ENCODE data around the gene DMC1.
"Not testable (repeated sequence)": the region's sequence is repeated elsewhere in the genome, so short reads cannot be mapped to it uniquely, and the experiment has no call there.

DMC1 gene, protein sequence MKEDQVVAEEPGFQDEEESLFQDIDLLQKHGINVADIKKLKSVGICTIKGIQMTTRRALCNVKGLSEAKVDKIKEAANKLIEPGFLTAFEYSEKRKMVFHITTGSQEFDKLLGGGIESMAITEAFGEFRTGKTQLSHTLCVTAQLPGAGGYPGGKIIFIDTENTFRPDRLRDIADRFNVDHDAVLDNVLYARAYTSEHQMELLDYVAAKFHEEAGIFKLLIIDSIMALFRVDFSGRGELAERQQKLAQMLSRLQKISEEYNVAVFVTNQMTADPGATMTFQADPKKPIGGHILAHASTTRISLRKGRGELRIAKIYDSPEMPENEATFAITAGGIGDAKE

DNA sequence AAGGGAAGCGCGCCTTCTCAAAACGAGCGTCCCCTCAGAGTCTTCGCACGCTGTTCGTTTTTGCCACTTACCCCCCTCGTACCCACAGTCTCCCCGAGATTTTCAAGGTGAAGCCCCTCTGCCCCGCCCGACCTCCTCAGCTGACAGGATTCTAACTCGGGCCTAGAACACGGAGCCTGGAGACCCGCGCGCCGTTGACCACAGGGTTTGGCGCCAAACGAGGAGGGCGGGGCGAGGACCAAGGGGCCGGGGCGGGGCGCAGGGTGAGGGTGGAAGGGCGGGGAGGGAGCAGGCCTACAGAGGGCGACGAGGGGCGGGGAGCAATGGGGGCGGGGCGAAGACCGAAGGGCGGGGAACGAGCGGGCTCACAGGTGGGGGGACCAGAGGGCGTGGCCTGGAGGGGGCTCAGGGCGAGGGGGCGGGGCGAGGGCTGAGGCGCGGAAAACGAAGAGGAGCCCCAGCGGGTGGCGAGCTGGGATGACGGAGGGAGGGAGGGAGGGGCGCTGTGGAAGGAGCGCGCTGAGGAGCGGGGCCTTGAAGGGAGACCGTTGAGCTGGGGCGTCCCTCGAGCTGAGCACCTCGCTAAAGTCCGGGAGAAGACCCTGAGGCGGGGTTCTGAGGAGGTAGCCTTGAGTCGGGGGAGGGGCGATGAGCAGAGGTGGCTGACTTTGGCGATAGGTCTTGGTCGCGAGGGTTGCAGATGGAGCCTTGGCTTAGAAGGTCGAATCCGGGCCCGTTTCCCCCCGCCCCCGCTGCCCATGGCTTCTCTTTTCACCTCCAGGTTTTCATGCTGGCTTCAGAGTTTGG is at the start of gene DMC1:
Gene DMC1 (minus strand): TSS at position 212 of the 807 bp plus-strand sequence. CDS start 1,927 bp downstream, outside the sequence.
- no peak for DNase-seq

DNA sequence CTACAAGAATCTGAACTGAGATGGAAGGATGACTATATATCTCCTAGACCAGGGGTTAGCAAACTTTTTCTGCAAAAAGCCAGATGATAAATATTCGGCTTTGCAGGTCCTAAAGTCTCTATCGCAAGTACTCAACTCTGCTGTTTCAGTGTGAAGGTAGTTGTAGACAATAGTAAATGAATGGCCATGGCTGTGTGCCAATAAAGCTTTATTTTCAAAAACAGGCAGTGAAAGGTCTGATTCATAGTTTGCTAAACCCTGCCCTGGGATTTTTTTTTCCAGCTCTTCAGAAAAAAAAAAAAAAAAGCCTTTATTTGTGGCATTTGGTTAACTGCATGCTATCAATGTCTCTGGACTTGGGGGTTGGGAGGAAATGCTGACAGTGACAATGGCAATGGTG is 48.7 kb upstream of the DMC1 start:
- DNase-seq = no peak

DNA sequence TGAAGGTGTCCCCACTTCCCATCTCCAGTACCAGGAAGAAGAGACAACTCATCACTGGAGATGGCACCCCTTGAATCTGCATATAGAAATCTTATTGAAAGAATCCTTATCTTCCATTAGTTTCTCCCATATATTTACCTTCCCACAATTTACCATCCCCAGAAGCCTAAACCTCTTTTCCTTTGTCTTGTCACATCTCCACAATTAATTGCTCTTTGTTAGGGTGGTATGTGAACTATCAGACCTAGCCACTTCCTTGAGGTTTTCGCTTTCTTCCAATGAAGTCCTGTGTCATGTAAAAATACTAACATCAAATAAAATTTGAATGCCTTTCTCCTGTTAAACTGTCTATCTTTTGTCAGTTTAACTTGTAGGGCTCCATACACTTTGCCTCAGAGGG is 48.3 kb upstream of the DMC1 start:
- no peak for DNase-seq

DNA sequence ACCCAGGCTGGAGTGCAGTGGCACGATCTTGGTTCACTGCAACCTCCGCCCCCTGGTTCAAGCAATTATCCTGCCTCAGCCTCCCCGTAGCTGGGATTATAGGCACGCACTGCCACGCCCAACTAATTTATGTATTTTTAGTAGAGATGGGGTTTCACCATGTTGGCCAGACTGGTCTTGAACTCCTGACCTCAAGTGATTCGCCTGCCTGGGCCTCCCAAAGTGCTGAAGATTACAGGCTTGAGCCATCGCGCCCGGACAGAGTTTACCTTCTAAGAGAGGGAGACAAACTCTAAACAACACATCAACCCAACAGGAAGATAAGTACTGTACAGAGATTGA is 45.1 kb upstream of the DMC1 start:
- not testable (repeated sequence) for DNase-seq

DNA sequence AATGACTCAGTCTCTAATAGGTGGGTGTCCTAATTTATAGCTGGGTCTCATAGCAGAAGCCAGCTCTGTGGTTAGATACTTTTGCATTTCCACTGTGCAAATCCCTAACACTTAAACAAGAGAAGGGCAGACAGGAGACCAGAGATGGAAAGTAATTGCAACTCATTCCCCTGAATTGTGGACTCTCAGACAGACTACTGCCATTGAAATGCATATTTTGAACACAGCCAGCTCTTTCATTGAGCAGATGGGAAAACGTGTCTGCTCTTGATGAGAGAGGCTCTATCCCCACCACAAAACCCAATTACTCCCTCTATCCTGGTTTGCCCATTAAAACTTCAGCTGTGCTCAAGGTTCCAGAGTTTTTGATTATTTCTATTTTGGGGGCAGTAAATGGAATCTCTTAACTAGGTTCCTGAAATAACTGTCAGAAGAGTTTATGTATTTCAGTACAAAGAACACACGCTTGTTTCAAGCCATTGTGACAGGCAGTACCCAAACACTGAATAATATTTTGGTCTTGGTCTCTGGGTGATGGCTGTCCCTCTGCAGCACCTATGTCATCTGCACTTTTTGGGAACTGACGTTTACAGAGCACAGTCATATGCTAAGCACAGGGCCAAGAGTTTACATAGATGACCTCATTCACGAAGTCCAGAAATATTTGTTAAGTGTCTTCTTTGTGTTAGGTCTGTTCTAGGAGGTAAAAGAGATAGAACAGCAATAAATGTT is 44.5 kb upstream of the DMC1 start:
- peak; percentile 40 for DNase-seq

DNA sequence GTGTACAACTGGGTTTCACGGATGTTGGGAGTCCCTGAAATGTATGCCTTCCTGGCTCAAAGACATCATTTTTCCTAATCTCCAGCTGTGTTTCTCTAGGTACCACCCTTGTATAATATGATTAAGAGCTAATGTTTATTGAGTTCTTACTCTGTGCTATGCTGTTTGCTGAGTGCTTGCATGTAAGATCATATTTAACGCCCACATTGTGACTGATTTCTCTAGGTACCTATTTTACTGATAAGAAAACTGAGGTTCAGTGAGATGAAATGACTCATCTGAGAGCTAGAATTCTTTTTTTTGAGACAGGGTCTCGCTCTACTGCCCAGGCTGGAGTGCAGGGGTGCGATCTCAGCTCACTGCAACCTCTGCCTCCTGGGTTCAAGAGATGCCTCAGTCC is 43.6 kb upstream of the DMC1 start:
- no peak for DNase-seq

DNA sequence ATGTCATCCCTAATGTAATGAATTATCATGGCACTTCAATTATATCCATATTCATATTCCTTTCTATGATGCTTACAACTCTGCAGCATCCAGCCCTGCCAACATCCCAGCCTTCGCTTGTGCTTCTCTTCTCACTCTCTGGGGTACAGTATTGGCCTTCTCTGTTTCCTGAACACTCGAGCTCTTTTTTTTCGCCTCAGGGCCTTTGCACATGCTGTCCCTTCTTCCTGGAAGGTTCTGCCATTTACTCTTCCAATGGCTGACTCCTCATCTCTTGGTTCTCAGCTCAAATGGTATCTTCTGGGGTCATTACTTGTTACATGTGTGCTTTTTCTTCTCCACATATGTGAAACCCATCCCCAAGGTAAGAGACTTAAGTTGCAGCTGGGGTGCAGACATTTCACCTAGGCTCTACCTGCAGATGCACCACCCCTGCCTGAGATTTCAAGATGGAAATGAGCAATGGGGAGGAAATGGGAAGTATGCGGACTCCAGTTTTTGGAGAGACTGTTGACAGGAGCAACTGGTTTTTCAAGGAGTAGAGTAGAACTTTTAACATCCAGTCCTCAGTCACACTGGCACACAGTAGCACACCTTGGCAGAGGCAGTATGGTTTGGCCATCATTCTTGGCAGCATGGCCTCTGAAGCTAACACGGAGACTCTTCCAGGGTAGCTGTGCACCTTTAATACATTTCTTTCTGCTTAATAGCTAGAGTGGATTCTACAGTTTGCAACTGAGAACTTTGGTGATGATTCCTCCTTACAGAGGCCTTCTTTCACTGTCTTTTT is 42.4 kb upstream of the DMC1 start:
- no peak for DNase-seq

DNA sequence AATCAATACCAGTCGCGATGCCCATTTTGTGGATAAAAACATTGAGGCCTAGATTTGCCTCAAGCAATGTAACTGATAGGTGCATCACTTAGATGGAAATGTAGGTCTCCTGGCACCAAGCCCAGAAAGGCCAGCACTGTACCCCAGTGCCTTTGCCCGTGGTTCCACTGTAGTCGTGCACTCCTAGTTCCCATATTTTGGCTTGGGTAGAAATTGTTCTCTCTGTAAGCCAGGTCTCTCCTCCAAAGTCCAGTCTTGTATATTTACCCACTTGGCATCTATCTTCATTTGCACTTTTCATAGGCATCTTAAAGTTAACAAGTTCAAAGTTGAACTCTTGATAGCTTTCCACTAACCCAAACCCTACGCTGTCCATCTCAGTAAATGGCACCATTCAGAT is 41.6 kb upstream of the DMC1 start:
- DNase-seq = no peak

DNA sequence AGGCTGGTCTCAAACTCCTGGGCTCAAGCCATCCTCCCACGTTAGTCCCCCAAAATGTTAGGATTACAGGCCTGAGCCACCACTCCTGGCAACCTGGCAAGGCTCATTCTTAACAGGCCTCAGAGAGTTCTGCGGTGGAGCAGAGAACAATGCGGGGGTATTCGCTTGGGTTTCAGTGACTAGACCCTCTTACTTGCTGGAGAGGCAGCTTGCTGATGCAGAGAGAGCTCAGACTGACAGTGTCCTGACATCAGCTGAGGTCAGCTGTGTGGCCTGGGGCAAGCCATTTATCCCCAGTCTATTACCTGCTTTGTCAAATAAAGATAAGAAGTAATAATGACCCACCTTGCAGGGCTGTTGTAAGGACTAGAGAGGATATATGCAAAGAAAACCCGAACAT is 40.3 kb upstream of the DMC1 start:
- DNase-seq = no peak

DNA sequence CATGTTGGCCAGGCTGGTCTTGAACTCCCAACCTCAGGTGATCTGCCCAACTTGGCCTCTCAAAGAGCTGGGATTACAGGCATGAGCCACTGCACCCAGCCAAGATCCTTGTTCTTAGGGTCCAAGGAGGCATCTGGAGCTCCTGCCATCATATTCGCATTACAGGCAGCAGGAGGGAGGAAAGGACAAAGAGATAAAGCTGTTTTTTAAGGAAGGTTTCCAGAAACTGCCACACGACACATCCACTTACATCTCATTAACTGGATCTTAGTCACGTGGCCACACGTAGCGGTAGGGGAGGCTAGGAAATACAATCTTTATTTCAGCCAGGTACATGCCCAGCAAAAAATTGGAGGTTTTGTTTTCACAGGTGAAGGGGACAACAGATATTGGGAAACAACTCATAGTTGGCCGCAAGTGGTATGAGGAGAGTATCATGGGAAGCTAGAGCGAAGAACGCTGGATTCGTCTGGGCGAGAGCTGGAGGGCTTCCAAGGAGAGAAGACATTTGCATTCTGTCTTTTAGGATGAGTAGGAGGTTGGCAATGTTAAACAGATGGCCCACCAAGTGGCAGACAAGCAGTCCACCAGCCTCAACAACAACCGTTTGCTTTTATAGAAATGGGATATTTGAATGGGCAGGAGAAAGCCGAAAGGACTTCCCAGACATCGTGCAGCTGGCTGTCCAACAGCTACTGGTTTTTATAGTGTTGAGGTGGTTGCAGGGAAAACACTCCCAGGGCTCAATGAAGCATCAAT is 39.2 kb upstream of the DMC1 start:
- DNase-seq = peak; percentile 33

DNA sequence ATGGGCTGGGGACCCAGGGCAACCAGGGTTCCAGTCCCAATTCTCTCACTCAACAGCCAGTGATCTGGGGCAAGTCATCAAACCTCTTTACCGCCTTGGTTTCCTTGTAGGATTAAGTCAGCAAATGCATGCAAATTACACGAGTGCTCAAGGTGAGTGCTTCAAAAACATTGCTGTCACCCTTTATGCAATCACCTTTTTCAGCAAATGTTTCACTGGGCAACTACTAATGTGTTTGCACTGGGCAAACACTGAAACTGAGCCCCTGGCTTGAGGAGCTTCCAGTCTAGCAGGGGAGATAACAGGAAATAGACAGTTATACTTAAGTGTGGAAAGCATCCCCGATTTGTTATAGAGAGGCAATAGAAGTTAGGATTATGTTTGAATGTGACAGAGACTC is 37.7 kb upstream of the DMC1 start:
- DNase-seq = no peak

DNA sequence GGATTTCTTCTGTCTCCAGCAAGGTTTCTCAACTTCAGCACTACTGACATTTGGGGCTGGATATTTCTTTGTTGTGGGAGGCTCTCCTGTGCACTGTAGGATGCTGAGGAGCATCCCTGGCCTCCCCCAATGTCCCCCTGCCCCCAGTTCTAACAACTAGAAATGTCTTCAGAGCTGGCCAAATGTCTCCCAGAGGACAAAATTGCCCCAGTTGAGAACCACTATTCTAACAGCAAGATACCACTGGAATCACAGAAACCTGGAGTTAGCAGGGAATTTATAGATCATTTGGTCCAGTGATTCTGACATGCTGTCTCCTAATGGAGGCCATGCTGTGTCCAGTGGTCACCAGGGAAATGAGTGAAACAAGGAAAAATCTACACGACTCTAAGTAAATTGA is 32.2 kb upstream of the DMC1 start:
- no peak for DNase-seq

DNA sequence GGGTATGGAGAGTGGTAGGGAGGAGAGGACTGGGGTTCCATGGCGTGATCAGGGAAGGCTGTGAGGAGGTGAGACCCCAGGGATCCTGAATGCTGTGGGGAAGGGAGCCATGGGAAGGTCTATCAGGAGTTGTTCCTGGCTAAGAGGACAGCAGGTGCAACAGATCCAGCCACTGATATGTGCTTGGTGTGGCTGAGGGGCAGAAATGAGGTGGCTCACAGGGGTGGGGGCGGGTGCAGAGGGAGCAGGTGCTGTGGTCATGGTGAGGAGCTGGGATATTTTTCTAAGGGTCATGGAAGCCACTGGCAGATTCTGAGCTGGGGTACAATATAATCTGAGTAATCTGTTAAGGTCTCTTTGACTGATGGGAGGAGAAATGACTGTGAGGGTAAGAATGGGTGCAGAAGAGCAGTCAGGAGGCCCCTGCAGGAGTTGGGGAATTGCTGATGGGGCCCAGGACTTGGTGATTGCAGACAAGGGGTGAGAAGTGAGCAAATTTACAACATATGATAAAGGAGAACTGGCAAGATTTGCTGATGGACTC is 31.3 kb upstream of the DMC1 start:
- no peak for DNase-seq

DNA sequence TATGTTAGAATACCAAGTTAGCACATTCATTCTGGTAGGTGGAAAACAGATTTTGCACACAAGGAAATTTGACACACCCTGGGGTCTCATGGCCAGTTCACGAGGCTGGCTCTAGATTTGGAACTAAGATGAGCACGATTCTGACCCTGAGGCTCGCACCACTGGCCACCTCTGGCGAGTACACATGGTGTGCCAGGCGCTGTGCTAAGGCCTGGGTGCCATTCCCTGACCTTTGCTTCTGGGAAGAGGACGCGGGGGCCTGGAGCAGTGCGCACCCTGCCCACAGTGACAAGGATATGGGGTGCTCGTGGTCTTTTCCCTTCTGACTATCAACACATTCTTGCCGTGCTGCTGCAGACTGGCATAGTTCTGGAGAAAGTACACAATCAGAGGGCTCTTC is 29.5 kb upstream of the DMC1 start:
- DNase-seq = no peak

DNA sequence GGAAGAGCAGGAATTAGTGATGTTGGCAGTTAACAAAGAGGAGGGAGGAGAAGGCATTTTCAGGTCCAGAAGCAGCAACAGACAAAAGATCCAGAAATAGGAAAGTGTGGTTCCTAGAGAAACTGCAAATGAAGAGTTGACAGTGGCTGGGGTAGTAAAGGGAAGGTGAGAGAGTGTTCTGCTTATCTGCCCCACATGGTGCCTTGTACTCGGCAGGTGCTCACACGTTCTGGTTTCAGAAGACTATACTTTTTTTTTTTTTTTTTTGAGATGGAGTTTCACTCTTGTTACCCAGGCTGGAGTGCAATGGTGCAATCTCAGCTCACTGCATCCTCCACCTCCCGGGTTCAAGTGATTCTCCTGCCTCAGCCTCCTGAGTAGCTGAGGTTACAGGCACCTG is 12.9 kb upstream of the DMC1 start:
- not testable (repeated sequence) for DNase-seq

DNA sequence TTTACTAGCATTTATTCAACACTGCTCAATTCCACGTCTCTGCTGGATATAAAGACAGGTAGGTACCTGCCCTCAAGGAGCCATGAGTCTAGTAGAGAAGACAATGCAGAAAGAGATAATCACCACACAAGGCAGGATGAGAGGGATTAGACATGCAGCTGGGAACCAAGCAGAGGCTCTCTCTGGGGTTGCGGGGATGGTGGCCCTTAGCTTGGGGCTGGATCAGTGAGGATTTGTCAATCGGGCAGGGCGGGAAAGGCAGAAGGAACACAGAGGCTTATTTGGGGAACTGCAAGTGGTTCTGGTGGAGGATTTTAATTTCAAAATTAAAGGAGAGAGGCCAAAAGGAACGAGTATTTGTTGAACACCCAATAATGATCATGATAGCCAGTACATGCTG is 8.5 kb upstream of the DMC1 start:
- no peak for DNase-seq

DNA sequence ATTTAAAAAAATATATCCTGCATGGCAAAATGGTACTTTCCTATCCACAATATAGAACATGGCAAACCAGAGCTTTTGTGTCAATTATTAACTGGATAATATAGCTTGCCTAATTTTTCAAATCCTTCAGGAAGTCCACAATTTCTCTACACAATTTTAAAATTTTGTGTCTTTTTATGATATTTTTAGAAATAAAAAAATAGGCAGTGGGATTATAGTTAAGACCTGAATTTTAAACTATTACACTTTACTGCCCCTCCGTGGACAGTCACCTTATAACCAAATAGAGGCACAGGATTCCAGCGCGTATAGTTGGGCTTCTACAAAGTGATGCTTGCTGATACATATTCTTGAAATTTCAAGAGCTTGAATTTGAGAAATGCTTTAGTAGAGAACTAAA is 2.1 kb upstream of the DMC1 start:
- peak; percentile 36 for DNase-seq

DNA sequence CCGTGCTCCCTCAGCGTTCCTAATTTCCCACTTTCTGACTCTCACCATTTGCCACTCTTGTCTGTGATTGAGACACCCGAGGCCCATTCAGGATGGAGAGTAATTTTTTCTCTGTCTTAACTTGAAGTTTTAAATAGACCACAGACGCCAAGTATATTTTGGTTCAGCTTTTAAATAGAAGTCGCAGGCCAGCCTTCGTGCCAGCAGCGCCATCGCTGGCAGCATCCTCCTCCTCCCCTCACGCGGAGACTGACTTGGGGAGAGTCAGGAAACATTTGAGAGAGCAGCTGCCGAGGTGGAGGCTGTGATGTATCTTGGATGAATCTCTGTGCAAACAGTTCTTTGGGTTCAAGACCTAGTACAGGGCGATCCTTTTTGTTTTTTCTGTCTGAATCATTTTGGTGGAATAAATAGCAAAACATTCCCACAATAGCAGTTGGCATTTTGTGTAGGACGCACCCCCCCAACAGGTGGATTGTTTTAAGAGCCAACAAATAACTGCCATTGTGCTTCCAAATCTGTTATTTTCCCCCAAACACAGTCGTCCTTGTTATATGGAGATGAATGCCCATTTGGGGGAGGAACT is 889 bp upstream of the DMC1 start:
- peak; percentile 22 for DNase-seq

DNA sequence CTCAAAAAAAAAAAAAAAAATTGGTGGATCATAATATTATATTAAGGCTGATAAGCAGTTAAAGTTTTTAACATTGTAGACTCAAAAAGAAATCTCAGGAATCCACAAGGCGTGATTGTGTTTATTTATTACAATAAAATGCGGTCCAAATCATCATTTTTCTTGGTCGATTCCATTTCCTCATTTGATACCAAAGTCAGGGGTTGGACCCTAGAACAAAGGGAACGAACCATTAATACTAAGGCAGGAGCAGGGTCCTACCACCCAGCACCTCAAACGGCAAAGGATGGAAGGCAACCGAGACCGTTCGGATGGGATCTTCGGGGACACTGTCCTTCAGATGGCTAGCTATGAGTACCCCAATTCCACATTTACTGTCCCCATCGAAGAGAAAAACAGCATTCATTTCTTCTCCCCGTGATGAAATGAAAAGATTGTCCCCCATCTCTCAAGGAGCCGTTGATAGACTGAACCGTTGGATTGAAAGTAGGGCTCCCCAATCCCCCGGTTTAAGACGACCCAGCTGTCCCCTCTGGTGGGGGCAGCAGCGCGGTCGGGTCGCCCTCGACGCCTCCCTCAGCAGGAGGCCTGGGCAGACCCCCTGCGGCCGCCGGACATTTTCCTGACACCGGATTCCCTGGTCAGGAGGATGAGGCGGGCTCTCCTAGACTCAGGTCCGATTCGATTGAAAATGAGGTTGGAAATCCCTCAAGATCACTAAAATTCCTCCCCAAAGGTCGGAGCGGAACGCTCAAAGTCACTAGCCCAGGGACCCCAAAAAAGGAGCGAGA is 607 bp downstream of the DMC1 start:
- DNase-seq = no peak

DNA sequence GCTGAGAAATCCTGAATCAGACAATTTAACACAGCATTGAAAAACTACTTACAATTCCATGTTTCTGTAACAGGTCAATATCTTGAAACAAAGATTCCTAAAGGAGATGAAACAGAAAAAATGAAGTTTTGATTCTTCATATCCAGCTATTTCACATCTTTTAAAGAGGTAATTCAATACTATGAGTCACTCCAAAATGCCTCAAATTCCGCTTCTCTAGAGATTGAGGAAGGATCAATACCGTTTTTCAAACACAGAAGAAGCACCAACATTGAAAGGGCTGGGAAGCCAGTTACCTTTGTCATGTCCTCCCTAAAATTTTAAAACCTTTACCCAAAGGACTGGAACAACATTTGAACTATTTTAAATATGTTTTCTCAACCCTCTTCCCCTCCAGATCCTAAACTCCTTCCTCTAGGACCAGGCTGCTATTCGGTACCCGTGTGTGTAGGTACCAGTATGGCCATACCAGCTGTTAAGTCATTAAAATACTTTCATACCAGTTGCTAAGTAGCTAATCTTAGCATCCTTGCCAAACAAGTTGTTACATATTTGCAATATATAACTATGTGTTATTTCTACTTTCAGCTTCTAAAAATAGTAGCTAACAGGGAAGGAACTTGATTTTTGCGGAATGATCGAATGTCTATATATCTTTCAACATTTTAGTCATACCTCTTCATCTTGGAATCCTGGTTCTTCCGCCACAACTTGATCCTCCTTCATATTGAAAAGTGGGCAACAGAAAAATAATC is 2.3 kb downstream of the DMC1 start:
- no peak for DNase-seq

Data from NCI-H1694 treated with DMSO at 0.1 percent for 48 hours (cell line).